Stimulated activated CD4-positive, alpha-beta T cell treated with anti-CD3 and anti-CD28 coated beads, Interleukin-4, amount 100 ng/mL, for 48 hours (primary cell): ENCODE measurements around the gene PROKR2.

Source experiments
- DNase-seq, 2 donors: peaks; one replicate each; pipeline ENCODE4 v3.0.0-alpha.2; 2020; ENCODE audit warnings: low read depth in 2 of 2

Gene PROKR2

DNA sequence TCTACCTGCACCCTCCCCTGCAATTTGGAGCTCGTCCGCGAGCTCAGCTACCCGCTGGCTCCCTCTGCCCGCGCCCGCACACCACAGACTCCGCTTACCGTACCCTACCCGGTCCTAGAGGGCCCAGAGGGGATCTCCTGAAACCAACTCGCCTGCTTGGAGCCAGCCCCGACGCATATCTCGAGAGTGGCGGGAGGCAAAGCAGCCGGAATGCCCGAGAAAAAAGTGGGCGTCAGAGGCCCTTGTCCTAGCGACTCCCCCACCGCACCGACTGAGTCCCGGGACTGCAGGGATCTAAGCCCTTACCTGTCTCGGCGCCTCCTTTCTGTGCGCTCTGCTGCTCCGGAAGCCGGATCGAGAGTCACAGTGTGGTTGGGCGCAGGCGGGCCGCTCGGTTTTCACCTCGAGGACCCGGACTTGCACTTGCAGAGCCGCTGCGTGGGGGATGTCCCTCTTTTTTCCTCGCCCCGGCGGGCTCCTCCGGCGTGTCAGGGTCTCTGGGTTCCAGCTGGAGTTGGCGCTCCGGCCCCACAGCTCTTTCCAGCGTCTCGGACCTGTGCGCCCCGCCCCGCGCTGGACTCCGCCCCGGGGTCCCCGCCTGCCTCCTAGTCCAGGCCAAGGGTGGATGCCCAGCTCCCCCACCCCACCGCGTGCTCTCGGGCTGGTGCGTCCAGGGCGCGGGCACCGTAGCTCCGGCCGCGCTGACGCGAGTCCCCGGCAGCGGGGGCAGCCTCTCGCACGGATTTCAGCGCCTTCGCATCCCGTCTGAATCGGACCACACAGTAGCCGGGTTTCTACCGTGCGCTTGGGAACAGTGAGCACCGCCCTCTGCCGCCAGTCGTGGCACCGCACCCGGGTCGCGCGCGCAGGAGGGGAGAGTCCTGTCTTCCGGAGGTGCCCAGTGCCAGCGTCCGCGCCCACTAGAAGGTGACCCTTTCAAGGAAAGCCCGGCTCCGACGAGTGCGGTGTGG lies at the start of gene PROKR2:
Gene PROKR2 (minus strand): TSS at position 767 of the 971 bp plus-strand sequence. CDS start 2,585 bp downstream, outside the sequence.
- peak in 1 of 2 donors; percentile 10 for DNase-seq

DNA sequence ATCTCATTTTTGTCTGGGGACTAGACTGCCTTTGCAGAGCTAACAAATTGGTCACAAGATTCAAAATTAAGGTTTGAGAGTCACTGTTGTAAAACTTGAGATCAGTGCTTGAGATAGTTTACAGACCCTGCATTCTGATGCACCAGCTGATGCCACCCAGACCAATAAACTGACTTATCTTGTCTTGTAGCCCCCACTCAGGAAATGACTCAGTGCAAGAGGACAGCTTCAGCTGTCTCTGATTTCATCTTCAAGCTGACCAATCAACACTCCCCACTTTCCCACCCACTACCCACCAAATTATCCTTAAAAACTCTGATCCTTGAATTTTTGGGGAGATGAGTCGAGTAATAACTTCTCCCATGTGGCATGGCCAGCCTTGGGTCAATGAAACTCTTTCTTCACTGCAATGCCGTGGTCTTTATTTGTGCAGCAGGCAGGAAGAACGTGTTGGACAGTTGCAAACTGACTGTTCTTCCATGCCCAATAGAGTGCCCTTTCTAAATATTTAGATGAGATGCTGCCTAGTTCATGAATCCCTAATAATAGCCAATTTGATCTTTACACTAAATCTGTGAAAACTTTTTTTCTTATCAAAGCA lies 48.3 kb upstream of the PROKR2 start:
- DNase-seq, result no peak

DNA sequence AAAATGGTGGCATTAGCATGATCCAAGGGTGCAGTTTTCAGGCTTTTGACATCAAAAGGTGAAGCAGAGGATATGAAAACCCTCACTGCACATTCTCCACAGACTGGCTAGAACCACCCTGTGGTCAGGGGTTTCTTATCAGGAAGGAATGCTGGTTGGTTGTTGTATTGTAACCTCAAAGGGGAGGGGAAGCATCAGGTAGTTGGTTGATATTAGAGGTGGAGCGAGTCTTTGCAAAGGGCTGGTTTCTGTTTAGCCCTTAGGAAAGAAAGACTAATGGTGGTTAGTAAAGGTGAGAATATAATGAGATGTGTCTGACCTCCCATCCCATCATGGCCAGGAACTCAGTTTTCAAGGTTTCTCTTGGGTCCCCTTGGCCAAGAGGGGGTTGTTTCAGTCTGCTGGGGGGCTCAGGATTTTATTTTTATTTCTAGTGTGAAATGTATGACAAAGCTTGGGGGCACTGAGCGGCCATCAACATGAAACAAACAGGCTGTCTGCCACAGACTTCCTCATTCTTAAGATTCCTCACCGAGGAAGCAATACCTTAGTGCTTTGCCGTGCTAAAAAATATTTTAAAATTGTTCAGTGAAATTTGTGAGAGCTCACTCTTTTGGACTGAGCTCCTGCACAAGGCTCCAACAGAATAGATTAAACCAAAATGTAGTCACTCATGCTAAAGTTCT lies 47.5 kb upstream of the PROKR2 start:
- no peak for DNase-seq

DNA sequence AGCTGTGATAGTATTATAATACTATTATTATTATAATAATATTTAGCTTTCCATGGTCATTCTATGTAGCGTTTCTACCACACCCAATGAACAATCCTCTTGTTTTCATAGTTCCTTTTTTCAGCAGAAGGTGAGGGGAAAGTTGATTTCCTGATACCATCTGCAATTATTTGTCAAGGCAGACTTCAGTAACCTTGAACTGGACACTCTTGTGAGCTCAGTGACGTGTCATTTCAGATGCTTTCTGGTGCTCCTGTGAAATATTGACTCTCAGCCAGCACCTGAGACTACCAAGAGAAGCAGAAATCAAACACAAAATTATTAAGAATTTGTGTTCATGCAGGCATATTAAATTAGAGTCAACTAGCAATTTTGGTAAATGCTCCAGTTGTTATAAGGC lies 46.0 kb upstream of the PROKR2 start:
- DNase-seq, result no peak

DNA sequence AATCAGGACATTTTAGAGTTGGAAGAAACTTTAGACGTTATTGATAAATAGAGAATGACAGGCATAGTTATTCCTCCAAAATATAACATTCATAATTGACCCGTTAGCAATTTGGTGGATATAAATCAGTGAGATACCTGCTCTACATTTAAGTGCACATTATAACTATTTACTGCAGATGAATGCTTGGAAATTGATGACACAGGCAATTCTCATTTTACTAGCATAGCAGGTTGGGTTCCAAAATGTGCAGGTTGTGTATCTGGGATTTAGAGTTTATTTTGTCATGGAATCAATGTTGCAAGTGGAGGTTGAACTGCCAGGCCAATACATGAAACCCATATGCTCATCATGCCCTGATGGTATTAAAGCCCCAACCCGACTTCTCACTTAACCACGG lies 44.4 kb upstream of the PROKR2 start:
- DNase-seq, result no peak

DNA sequence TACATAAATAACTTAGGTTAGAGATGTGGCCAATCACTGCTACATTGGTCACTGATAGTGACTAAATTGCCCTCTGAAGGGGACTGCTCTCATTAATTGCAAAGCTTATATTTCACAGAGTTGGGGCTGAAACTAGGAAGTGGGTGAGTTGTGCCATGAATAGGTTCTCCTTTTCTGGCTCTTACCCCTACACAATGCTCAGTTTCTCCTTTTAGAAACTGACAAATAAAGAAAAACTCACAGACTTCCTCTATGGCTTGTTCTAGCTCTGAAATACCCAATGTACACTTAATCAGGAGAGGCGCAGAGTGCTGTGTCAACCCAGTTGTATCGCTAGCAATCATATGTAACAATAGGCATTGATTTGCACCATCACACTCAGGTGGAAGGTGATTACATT lies 41.2 kb upstream of the PROKR2 start:
- no peak for DNase-seq

DNA sequence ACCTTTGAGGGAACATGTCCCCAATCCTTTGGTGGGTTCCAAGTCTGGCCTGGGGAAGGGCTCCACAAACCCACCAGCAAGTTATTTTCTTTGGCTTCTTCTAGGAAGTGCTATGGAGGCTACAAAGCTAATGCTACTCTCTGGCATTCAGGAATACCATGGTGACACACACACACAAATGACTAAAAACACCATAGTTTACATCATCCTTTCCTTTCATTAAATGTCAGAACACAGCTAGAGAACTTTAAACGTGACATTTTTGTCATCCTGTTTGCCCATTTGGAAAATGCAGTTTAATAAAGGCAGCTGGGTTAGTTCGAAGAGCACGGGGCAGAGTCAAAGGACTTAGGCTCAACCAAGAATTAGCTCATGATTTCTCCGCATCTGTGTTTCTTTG lies 40.2 kb upstream of the PROKR2 start:
- DNase-seq, result no peak

DNA sequence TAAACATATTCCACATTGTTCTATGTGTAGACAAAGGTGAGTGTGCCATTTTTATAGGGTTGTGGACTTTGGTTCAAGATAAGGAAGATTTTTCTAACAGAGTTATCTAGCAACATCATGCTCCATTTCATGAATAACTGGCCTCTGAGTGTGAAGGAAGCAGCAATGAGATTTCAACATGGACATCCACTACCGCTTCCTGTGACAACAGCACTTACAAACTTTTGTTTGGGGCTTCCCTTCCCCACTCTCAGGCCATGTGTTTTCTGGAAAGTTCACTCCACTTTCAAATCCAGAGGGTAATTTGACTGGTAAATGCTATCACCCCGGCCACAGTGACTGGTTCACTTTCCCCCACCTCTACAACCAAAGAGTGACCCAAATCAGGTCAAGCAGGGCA lies 38.1 kb upstream of the PROKR2 start:
- DNase-seq, result no peak

DNA sequence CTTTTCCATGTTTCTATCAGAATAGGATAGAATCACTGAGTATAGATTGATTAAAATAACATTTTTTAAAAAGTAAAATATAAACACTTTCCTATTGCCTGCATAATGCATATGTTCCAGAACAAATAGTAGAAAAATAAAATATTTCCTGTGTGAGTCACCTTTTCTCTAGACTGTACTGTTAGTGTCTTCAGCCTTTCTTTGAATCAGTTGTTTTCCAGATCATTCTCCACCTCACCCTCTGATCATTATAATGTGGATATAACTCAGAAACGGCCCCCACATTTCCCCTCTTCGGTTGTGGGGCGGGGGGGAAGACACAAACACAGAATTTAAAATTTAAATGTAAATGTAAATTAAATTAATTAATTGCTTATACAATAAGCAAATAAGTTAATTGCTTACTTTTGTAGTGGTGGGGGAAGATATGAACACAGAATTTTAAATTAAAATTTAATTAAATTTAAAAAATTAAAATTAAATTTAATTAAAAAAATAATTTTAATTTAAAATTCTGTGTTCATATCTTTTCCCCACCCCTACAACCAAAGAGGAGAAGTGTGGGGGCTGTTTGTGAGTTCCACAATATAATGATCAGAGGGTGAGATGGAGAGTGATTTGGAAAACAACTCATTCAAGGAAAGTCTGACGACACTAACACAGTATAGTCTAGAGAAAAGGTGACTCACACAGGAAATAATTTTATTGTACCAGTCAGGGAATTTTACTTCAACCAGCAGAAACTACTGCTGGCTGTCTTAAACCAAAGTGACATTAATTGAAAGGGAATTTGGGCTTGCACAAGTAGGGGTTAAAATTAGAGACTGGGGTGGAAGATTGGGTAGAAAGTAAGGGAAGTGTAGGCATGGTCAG lies 37.1 kb upstream of the PROKR2 start:
- DNase-seq, result no peak

DNA sequence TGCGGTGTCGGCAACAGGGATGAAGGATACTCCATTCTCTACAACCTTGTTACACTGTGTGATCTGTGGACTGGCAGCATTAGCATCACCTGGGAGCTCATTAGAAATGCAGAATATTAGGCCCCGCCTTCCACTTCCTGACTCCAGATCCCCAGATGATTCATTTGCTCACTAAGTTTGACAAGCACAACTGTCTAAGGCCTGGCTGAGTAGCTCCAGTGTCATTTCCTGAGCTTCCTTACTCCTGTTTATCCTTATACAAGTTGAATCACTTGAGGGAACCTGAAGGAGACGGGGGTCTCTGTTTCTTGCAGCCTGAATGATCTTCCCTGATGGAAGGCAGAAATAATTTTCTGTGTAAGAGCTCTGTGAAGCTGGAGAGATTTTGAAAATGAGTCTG lies 32.7 kb upstream of the PROKR2 start:
- no peak for DNase-seq

DNA sequence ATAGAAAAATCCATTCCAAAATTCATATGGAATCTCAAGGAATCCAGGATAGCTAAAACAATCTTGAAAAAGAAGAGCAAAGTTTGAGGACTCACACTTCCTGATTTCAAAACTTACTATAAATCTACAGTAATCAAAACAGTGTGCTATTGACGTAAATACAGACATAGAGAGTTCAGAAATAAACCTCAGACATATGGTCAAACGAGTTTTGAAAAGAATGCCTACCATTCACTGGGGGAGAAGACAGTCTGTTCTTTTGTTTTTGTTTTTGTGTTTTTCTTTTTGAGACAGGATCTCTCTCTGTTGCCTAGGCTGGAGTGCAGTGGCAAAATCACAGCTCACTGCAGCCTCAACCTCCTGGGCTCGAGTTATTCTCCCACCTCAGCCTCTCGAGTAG lies 25.3 kb upstream of the PROKR2 start:
- no peak for DNase-seq

DNA sequence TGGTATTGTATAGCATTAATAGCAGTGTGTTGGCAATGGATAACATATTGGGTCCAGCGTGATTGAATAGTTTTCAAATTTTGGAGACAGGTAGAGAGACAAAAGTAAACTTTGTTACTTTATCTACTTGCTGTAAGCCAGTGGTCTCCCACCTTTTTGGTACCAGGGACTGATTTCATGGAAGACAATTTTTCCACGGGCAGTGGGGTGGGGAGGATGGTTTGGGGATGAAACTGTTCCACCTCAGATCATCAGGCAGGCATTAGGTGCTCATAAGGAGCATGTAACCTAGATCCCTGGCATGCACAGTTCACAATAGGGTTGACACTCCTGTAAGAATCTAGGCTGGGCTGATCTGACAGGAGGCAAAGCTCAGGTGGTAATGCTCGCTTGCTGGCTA lies 14.6 kb upstream of the PROKR2 start:
- DNase-seq, result no peak

DNA sequence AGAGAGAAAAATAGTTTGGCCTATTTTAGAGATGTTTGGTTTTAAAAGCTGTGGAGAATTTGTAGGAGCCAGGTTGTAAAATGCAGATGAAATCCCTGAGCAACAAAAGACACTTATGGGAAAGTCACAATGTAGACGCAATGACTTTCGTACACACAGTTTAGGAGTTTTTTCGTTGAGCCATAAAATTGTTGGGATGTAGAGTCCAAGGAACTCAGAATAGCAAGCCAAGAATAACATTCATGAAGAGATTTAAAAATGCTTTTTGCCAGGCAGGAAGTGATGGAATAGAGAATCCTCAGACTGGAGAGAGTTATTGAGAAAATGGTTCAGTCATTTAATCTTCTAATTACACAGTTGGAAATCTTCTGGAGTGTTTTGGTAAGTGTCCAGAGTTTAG lies 11.5 kb upstream of the PROKR2 start:
- DNase-seq, result no peak

DNA sequence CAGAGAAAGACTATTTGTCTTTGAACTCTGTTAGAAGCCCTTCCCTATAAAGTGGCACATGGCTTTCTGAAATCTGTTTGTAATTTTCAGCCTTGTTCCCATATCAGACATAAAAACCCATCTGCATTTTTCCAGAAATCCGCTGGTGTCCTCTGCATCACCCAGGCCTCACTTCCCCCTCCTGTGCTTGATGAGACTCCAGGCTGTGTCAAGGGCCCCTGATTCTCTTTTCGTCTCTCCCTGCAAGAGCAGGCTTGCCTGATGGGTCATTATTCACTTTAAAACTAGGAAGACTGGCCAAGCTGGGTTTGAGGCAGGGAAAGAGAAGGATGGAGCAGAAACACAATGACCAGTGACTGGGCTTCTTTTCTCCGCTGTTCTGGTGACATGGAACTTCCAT lies 10.6 kb upstream of the PROKR2 start:
- no peak for DNase-seq

DNA sequence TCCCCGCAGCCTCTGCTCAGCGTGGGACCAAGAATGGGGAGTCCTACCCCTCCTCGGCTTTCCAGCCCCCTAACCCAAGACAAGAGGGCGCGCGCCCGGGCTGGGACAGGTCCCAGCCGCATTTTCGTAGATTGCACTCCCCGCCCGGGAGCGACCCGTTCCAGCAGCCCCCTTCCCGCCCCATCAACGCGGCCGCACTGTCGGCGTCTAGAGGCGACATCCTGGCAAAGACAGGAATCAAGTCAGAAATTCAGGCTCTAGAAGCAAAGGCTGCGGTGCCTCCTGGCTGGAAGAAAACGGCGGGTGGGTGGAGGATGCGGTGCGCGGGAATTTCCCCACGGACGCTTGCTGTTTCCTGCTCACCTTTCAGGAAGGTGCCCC lies 957 bp downstream of the PROKR2 start:
- no peak for DNase-seq

DNA sequence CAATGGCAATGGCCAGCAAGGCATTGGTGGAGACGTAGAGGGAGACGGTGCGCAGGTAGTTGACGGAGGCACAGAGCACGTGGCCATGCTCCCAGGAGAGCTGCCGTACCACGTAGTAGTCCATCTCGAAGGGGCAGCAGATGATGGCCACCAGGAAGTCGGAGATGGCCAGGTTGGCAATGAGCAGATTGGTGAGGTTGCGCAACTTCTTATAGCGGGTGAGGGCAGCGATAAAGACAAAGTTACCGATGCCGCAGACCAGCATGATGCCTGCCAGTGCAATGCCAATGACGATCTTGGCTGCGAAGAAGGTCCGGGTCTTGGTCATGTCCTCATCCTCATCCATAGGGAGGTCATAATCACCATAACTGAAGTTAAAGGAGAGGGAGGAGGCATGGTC lies 2.8 kb downstream of the PROKR2 start:
- no peak for DNase-seq

DNA sequence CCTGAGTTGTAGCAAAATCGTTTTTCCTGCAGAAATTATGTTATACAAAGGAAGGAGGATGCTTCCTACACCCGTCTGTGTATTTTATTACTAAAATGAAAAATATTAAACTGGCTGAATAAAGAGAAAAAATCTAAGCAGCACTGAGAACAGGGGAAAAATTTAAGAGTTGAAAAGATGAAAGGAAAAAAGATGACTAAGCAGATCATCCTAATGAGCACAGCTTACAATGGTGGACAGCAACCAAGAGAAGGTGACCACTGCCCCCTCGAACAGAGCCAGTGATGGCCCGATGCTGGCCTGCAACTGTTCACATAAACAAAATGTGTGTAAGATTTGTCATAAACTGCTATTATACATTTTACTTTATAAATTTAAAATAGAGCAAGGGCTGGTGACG lies 4.2 kb downstream of the PROKR2 start:
- no peak for DNase-seq

DNA sequence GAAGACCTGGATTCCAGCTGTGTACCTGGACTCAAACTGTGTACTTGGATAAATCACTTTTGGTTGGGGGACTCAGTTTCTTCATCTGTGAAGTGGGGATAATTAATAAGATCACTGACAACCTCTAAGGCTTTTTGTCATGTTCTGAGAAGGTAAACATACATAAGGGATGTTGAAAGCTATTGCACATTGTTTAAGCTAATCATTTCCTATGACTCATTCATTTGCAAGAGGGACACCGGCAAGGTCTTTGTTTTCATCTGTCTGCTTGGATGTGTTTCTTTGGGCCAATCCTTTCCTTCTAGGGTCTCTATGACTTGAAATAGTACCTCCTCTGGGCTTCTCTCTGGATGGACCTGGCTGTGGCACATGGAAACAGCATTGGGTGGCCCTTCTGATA lies 6.8 kb downstream of the PROKR2 start:
- DNase-seq, result no peak

DNA sequence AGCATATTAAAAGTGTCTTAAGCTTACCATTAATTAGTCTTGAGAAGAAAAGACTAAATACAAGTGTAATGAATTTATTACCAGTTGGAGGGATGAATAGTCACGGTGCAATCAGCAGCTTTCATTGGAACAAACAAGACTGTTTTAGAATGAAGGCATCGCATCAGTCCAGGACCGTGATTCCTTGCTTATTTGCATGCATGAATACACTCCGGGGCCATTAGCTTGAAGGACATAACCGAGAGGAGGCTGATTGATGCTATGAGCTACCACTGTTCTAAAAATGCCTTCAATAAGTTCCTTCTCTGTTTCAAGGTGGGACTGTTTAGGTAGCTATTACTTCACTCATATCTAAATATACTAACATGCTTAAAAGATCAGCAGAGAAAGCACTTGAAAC lies 17.9 kb downstream of the PROKR2 start:
- DNase-seq, result no peak

DNA sequence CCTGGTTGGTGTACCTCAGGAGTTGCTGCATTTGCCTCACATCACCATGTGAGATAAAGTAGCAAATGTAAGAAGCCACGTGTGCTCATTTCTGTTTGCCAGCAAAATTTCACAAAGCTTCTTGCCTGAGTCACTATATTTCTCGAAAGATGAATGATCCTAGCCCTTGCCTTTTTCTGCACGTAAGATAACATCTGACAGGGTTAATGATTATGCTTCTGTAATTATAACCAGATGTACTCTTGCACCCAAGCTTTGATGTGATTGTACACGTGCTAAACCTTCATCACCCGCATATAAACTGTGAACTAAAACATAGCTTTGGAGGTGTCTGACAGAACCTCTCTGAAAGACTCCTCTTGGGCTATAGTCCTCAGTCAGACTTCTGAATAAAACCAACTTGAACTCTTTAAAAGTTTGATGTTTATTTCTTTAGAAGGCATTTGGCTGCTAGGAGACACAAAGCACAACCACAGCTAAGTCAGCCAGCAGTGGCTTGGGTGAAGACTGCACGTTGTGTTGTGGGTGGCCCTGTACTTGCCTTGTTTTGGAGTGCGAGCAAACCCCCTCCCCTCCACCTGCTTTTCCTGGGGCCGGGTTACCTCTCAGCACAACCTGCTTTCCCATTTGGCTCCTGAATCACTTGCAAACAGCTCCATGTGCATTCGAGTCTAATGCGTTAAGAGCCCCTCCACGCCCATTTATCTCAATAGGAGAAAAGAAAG lies 19.3 kb downstream of the PROKR2 start:
- no peak for DNase-seq

DNA sequence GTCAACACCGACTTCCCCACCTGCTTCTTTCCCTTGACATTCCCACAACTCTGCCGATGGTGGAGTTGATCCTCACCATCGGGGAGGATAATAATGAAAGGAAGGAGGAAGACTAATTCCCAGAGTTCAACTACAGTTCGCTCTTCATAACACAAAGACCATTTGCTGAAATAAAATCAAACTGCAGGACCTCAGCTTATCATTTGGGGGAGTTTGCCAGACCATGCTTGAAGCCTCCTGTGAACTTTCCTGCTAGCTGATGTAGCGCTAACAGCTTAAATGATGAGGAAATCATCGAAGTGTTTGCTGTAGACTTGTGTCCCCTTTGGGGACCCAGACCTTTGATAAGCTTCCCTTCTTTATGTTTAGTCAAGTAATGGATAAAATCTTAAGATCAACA lies 26.2 kb downstream of the PROKR2 start:
- no peak for DNase-seq
